CD8-positive, alpha-beta memory T cell (primary cell): ENCODE data around the gene SDS. TPM values are rescaled to one million over a fixed set of nuclear protein-coding genes. Genes with fewer than 3 reads are reported as not detected.
"Not testable (repeated sequence)": the region's sequence is repeated elsewhere in the genome, so short reads cannot be mapped to it uniquely, and the experiment has no call there.

ENCODE experiments used
- CTCF ChIA-PET: fragments of 350-600 bp; sonication (Branson Sonifier 250); formaldehyde crosslinking; loops from one replicate; lab custom pipeline; 2021; ENCODE audit warnings: antibody characterized with exemption; lab: Charles Lee
- POLR2A ChIA-PET: fragments of 350-600 bp; sonication (Branson Sonifier 250); formaldehyde crosslinking; loops from one replicate; lab custom pipeline; 2021; ENCODE audit warnings: antibody characterized with exemption; lab: Charles Lee
- DNase-seq, 5 donors: peaks; one replicate each; pipeline versions ENCODE4 v3.0.0 to v3.0.0-alpha.2; 2020 to 2022; ENCODE audit warnings: mixed read lengths in 1 of 5
- H3K27ac ChIP-seq: one replicate; pipeline ENCODE4 v1.7.0; 2013; ENCODE audit warnings: low read depth, mild to moderate bottlenecking, low read length, moderate library complexity
- H3K27me3 ChIP-seq: 2 replicates; pipeline ENCODE4 v1.7.0; 2013; ENCODE audit warnings: low read length, mild to moderate bottlenecking; ENCODE audit not compliant: insufficient read depth, poor library complexity, severe bottlenecking
- H3K36me3 ChIP-seq: 2 replicates; pipeline ENCODE4 v1.7.0; 2013; ENCODE audit warnings: mild to moderate bottlenecking, low read length, moderate library complexity; ENCODE audit not compliant: insufficient read depth
- H3K4me1 ChIP-seq: 2 replicates; pipeline ENCODE4 v1.7.0; 2013; ENCODE audit warnings: mild to moderate bottlenecking, low read length, moderate library complexity; ENCODE audit not compliant: insufficient read depth
- H3K4me3 ChIP-seq: 2 replicates; pipeline ENCODE4 v1.7.0; 2013; ENCODE audit warnings: mild to moderate bottlenecking, low read length
- H3K9me3 ChIP-seq: 2 replicates; pipeline ENCODE4 v1.7.0; 2013; ENCODE audit warnings: mild to moderate bottlenecking, low read length
- H3K27ac Mint-ChIP-seq, 8 donors: one replicate each; pipeline ENCODE4 v1.8.0; 2020 to 2021; ENCODE audit warnings: mixed read lengths in 8 of 8, mild to moderate bottlenecking in 6 of 8, inconsistent platforms in 3 of 8, moderate library complexity in 3 of 8
- H3K27me3 Mint-ChIP-seq, 2 donors: one replicate each; pipeline ENCODE4 v1.8.0; 2020 to 2021; ENCODE audit warnings: mixed read lengths in 2 of 2, mild to moderate bottlenecking in 1 of 2, moderate library complexity in 1 of 2
- H3K36me3 Mint-ChIP-seq, 3 donors: one replicate each; pipeline ENCODE4 v1.8.0; 2020 to 2021; ENCODE audit warnings: mixed read lengths in 3 of 3, inconsistent platforms in 1 of 3, mild to moderate bottlenecking in 1 of 3
- H3K4me1 Mint-ChIP-seq, 3 donors: one replicate each; pipeline ENCODE4 v1.8.0; 2020 to 2021; ENCODE audit warnings: mixed read lengths in 3 of 3, inconsistent platforms in 1 of 3, mild to moderate bottlenecking in 1 of 3
- H3K4me3 Mint-ChIP-seq, 7 donors: one replicate each; pipeline ENCODE4 v1.8.0; 2020 to 2021; ENCODE audit warnings: mixed read lengths in 7 of 7, mild to moderate bottlenecking in 6 of 7, moderate library complexity in 4 of 7, inconsistent platforms in 2 of 7
- H3K9me3 Mint-ChIP-seq, 5 donors: one replicate each; pipeline ENCODE4 v1.8.0; 2020 to 2022; ENCODE audit warnings: mixed read lengths in 5 of 5, mild to moderate bottlenecking in 3 of 5, moderate library complexity in 2 of 5, inconsistent platforms in 1 of 5
- polyA plus RNA-seq: library from polyadenylated mRNA; unstranded; fragments of 300-500 nt; fragmentation: Illumina TruSeq; gene quantifications from one replicate; pipeline ENCODE4 v1.2.3, GENCODE V29; 2021
- total RNA-seq, 2 experiments: library from RNA; stranded (reverse); gene quantifications; one replicate each; pipeline ENCODE4 v1.2.3, GENCODE V29; 2021

SDS gene
- total and polyA plus RNA-seq, 3 experiments from 2014 or later: 0.18 to 0.20 TPM; not detected in 1

- CTCF ChIA-PET: not testable (repeated sequence)
Observed at GRCh38 chr12:113354192-113354591, 49.5 kb downstream of the SDS start.

DNA sequence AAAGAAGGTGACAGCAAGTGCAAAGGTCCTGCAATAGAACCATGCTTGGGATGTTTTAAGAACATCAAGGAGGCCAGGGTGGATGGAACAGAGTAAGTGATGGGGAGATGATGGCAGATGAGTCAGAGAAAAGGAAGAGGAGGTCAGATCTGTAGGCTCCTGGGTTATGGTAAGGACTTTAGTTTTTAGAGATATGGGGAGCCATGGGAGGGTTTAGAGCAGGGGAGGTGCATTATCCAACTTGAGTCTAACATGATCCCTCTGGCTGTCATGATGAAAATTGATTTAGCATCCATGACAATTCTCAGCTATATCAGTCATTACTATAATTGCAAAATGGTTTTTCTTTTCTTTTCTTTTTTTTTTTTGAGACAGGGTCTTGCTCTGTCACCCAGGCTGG is 52.6 kb downstream of the SDS start:
- Histone ChIP-seq H3K36me3 (no peaks in the 10 kb centered on the region), H3K4me1 (no peaks in the 10 kb centered on the region), H3K27me3 (no peaks in the 10 kb centered on the region), H3K27ac (no peak overlapping the region), H3K4me3 (no peak overlapping the region), H3K9me3 (no peaks in the 10 kb centered on the region)
- H3K36me3 Mint-ChIP-seq: no peaks in the 10 kb centered on the region
- H3K27me3 Mint-ChIP-seq: peaks cover 6 to 16% of the 10 kb centered on the region in 2 donors
- no peak for DNase-seq
- ChIA-PET CTCF (no interaction called here), POLR2A (interaction anchor here (0.6 kb wide), 1 partner anchor 12 kb away, joined by 4 read pairs; no protein-coding TSS in a partner anchor)
- no peaks in the 10 kb centered on the region for H3K9me3 Mint-ChIP-seq
- H3K4me1 Mint-ChIP-seq: no peaks in the 10 kb centered on the region
- H3K27ac Mint-ChIP-seq: no peak overlapping the region
- no peak overlapping the region for H3K4me3 Mint-ChIP-seq

More at GRCh38 chr12:113354192-113354591, 49.5 kb downstream of the SDS start:
- H3K27me3 ChIP-seq, H3K4me3 ChIP-seq, H3K27ac ChIP-seq, DNase-seq, H3K36me3 ChIP-seq, H3K4me1 Mint-ChIP-seq, H3K9me3 ChIP-seq, H3K4me3 Mint-ChIP-seq, H3K9me3 Mint-ChIP-seq, H3K27ac Mint-ChIP-seq, H3K36me3 Mint-ChIP-seq, POLR2A ChIA-PET: not testable (repeated sequence)
- peaks cover 11% of the 10 kb centered on the region for H3K4me1 ChIP-seq
- H3K27me3 Mint-ChIP-seq: peaks cover 3 to 14% of the 10 kb centered on the region in 2 donors

DNA sequence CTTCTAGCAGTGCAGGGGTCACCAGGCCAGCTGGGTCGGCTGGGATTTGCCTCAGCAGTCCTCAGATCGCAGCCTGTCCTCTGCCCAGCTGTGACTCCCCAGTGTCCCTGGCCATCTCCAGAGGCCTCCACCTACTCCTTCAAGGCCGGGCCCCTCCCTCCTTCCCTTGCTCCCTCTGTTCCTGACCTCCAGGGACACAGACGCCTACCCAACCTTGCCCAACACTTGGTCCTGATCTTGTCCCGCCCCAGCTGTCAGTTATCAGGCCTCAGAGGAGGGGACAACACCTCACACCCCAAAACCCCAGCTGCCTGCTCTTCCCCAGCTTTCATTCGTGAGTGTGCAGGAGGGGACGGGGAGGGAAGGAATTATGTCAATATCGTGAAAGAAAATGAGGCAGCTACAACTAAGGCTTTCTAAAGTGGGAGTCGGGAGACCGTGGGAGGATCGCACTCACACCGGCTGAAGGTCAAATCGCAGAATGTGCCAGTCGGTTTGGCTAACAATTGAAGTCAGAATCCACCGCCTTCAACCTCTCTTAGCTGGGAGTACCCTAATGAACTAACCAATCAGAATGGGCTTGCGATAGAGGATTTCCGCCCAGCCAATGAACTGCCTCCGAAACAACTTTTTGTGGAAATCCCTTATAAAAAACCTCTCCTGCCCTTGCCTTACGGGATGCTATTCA is 54.7 kb downstream of the SDS start:
- Histone ChIP-seq H3K36me3 (no peaks in the 10 kb centered on the region), H3K9me3 (no peaks in the 10 kb centered on the region), H3K27me3 (no peaks in the 10 kb centered on the region), H3K27ac (no peak overlapping the region), H3K4me3 (no peak overlapping the region), H3K4me1 (no peaks in the 10 kb centered on the region)
- DNase-seq: no peak
- Mint-ChIP-seq H3K4me1 (no peaks in the 10 kb centered on the region), H3K4me3 (no peak overlapping the region), H3K9me3 (no peaks in the 10 kb centered on the region), H3K36me3 (no peaks in the 10 kb centered on the region), H3K27me3 (peaks cover 6 to 15% of the 10 kb centered on the region in 2 donors), H3K27ac (peak overlapping the region in 1 of 8 donors; percentile 54)
- CTCF ChIA-PET: no interaction called here
- POLR2A ChIA-PET: no interaction called here

DNA sequence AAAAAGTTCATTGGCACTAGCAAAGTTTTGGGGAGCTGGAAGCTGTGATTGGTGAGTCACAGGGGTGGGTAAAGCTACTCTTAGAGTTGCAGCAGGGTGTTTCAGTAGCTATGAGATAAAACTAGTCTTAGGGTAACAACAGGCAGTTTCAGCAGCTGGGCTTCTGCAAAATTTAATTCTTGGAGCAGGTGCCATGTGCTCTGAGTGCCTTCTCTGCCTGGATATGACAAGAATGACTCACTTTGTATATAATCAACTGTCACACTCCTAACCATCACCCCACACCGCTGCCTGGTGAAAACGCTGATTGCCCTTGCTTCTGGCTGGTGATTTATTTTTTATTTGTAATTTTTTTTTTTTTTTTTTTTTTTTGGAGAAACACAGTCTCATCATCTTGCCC is 55.8 kb downstream of the SDS start:
- Mint-ChIP-seq H3K4me3 (no peak overlapping the region), H3K9me3 (no peaks in the 10 kb centered on the region), H3K36me3 (no peaks in the 10 kb centered on the region), H3K4me1 (no peaks in the 10 kb centered on the region), H3K27ac (no peak overlapping the region), H3K27me3 (peaks cover 6 to 11% of the 10 kb centered on the region in 2 donors)
- H3K27ac ChIP-seq: no peak overlapping the region
- ChIA-PET CTCF (no interaction called here), POLR2A (interaction anchor here (0.6 kb wide), 1 partner anchor 159 kb away, joined by 7 read pairs; no protein-coding TSS in a partner anchor)
- no peaks in the 10 kb centered on the region for H3K36me3 ChIP-seq
- no peaks in the 10 kb centered on the region for H3K27me3 ChIP-seq
- no peaks in the 10 kb centered on the region for H3K9me3 ChIP-seq
- H3K4me1 ChIP-seq: no peaks in the 10 kb centered on the region
- no peak overlapping the region for H3K4me3 ChIP-seq
- DNase-seq: no peak

GRCh38 chr12:113347107-113347506 is 56.6 kb downstream of the SDS start:
- H3K9me3 Mint-ChIP-seq: no peaks in the 10 kb centered on the region
- no peak overlapping the region for H3K27ac ChIP-seq
- POLR2A ChIA-PET: no interaction called here

GRCh38 chr12:113346353-113346752 is 57.3 kb downstream of the SDS start:
- Mint-ChIP-seq H3K4me1 (no peaks in the 10 kb centered on the region), H3K27ac (no peak overlapping the region), H3K36me3 (no peaks in the 10 kb centered on the region), H3K4me3 (no peak overlapping the region), H3K27me3 (peaks cover 6 to 7% of the 10 kb centered on the region in 2 donors), H3K9me3 (no peaks in the 10 kb centered on the region)
- H3K4me3 ChIP-seq: no peak overlapping the region
- H3K4me1 ChIP-seq: no peaks in the 10 kb centered on the region
- POLR2A ChIA-PET: no interaction called here
- H3K36me3 ChIP-seq: no peaks in the 10 kb centered on the region
- H3K9me3 ChIP-seq: no peaks in the 10 kb centered on the region
- no peak overlapping the region for H3K27ac ChIP-seq
- CTCF ChIA-PET: no interaction called here
- no peak for DNase-seq
- no peaks in the 10 kb centered on the region for H3K27me3 ChIP-seq

More at GRCh38 chr12:113347107-113347506, 56.6 kb downstream of the SDS start:
- no peaks in the 10 kb centered on the region for H3K4me1 ChIP-seq
- Mint-ChIP-seq H3K4me3 (no peak overlapping the region), H3K27ac (peak overlapping the region in 1 of 8 donors; percentile 90), H3K27me3 (peaks cover 6 to 7% of the 10 kb centered on the region in 2 donors), H3K4me1 (no peaks in the 10 kb centered on the region), H3K36me3 (no peaks in the 10 kb centered on the region)
- no peak for DNase-seq
- no peaks in the 10 kb centered on the region for H3K36me3 ChIP-seq
- CTCF ChIA-PET: no interaction called here
- no peak overlapping the region for H3K4me3 ChIP-seq
- no peaks in the 10 kb centered on the region for H3K9me3 ChIP-seq
- H3K27me3 ChIP-seq: no peaks in the 10 kb centered on the region

DNA sequence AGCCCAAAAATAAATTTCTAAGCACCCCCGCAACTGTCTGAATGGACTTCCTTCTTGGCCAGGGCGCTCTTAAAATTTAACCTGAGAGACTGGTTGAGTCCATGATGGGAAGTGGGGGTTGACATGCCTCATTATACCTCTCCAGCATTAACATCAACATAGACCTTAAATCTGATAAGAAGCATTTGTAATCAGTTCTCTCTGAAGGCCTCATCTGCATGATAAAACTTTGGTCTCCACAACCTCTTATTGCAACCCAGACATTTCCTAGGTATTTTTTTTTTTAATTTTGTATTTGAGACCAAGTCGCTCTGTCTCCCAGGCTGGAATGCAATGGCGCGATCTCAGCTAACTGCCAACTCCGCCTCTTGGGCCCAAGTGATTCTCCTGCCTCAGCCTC is 58.4 kb downstream of the SDS start:
- Histone ChIP-seq H3K27me3 (no peaks in the 10 kb centered on the region), H3K4me3 (no peak overlapping the region), H3K4me1 (no peaks in the 10 kb centered on the region), H3K36me3 (no peaks in the 10 kb centered on the region), H3K27ac (no peak overlapping the region), H3K9me3 (no peaks in the 10 kb centered on the region)
- DNase-seq: no peak
- H3K4me3 Mint-ChIP-seq: no peak overlapping the region
- H3K9me3 Mint-ChIP-seq: no peaks in the 10 kb centered on the region
- no peaks in the 10 kb centered on the region for H3K4me1 Mint-ChIP-seq
- CTCF ChIA-PET: no interaction called here
- POLR2A ChIA-PET: no interaction called here
- no peaks in the 10 kb centered on the region for H3K36me3 Mint-ChIP-seq
- H3K27me3 Mint-ChIP-seq: peaks cover 6 to 7% of the 10 kb centered on the region in 2 donors
- H3K27ac Mint-ChIP-seq: no peak overlapping the region
